ENCODE measurements around the gene TMEM178A.

The TMEM178A gene

DNA sequence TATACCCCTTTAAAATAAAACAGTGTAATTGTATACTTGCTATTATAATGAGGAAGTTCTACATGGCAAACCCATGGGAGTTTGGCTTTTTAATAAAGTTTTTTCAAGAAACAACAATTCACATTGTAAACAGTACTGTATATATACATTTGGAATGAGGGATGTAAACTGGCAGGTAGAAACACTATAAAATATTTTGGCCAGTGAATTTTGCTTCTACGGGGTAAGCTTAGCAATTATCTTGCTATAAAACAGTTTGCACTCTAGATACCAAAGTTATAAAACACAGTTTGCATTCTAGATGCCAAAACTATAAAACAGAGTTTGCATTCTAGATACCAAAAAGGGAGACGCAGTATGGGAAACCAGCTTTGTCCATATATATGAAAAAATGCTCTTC is 96.7 kb downstream of the TMEM178A start:
- DNase-seq: no peak

Measured in activated CD4-positive, alpha-beta T cell treated with anti-CD3 and anti-CD28 coated beads for 1 hour (primary cell).